Activated CD4-positive, alpha-beta T cell treated with anti-CD3 and anti-CD28 coated beads, Interleukin-2, amount 50 U/mL, for 48 hours (primary cell): Measurements from ENCODE around the gene HEG1.

Source experiments
- DNase-seq, 2 experiments: peaks; one replicate each; pipeline ENCODE4 v3.0.0-alpha.2; 2020

Gene HEG1

GRCh38 chr3:125045965-125046364, 9.8 kb downstream of the HEG1 start:
- no peak for DNase-seq

- DNase-seq, result no peak
These were observed 10.6 kb downstream of the HEG1 start for GRCh38 chr3:125045194-125045593.

- no peak for DNase-seq
These were observed 12.1 kb downstream of the HEG1 start for GRCh38 chr3:125043599-125044151.

- no peak for DNase-seq
These were observed 12.9 kb downstream of the HEG1 start for GRCh38 chr3:125042725-125043406.

GRCh38 chr3:125039131-125040100, 16.4 kb downstream of the HEG1 start:
- no peak for DNase-seq

- no peak for DNase-seq
These were observed 18.2 kb downstream of the HEG1 start for GRCh38 chr3:125037498-125038150.

GRCh38 chr3:125035217-125035616, 20.6 kb downstream of the HEG1 start:
- no peak for DNase-seq

- DNase-seq, result no peak
These were observed 22.2 kb downstream of the HEG1 start for GRCh38 chr3:125033616-125034015.

- DNase-seq, result no peak
These were observed 22.7 kb downstream of the HEG1 start for GRCh38 chr3:125033135-125033534.

GRCh38 chr3:125032683-125033082, 23.1 kb downstream of the HEG1 start:
- DNase-seq, result no peak

- peak in 1 of 2 experiments; percentile 15 for DNase-seq
These were observed 23.6 kb downstream of the HEG1 start for GRCh38 chr3:125032100-125032643.

GRCh38 chr3:125031544-125031943, 24.3 kb downstream of the HEG1 start:
- DNase-seq, result no peak

GRCh38 chr3:125028657-125029056, 27.1 kb downstream of the HEG1 start:
- DNase-seq, result no peak

- DNase-seq, result no peak
These were observed 30.2 kb downstream of the HEG1 start for GRCh38 chr3:125025642-125026041.

- DNase-seq, result no peak
These were observed 31.0 kb downstream of the HEG1 start for GRCh38 chr3:125024817-125025216.

GRCh38 chr3:125023833-125024555, 31.8 kb downstream of the HEG1 start:
- DNase-seq, result no peak

- no peak for DNase-seq
These were observed 33.6 kb downstream of the HEG1 start for GRCh38 chr3:125022206-125022605.

- no peak for DNase-seq
These were observed 36.5 kb downstream of the HEG1 start for GRCh38 chr3:125019271-125019670.

GRCh38 chr3:125017406-125017805, 38.4 kb downstream of the HEG1 start:
- DNase-seq, result no peak

GRCh38 chr3:125014570-125015179, 41.1 kb downstream of the HEG1 start:
- DNase-seq, result no peak

GRCh38 chr3:125013095-125013494, 42.7 kb downstream of the HEG1 start:
- no peak for DNase-seq

GRCh38 chr3:125011941-125012340, 43.9 kb downstream of the HEG1 start:
- DNase-seq, result no peak
